LNCAP (cell line): ENCODE data around the gene RASAL2.

Experiments
- CTCF ChIP-seq: fragments of 450-650 bp; IDR thresholded peaks from 2 replicates; pipeline ENCODE4 v1.5.1; 2017; ENCODE audit warnings: mild to moderate bottlenecking

RASAL2 gene

GRCh38 chr1:178502330-178502714 is 408.4 kb downstream of the RASAL2 start:
- TF ChIP-seq CTCF, result no peak

- TF ChIP-seq CTCF, result no peak
Observed at GRCh38 chr1:178502856-178503255, 409.0 kb downstream of the RASAL2 start.

DNA sequence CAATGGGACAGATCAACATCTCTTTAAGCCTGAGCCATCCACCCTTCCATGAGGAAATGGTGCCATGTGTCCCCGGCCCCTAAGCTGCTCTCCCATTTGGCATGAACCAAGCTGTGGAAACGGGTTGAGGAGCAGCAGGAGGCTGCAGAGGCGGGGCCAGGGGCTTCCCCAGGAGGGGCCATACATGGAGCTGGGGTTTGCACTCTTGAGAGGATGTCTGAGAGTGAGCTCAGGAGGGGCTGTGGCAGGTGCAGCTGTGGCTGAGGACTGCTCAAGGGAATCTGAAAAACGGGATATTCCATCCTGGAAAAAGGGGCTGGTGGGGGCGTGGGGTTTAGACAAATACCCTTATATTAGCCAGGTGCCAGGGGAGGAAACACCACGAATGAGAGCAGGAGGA is 409.9 kb downstream of the RASAL2 start:
- TF ChIP-seq CTCF, result no peak

DNA sequence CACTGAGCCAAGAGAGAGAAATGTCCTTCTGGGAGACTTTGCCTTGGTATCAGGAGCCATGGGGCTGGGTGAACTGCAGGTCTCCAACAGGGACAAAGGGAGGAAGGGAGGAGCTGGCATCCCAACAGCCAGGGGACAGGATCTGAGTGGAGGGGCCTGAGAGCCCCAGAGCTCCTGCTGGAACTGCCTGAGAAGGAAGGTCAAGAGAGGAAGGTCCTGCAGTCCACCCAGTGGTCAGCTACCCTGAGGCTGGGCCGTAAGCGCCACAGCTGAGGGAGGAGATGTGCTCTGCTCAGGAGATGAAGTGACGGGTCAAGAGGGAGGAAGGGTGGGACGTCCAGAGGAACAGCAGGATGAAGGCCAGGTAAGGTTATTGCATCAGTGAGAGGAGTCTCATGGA is 410.4 kb downstream of the RASAL2 start:
- TF ChIP-seq CTCF, result no peak

GRCh38 chr1:178506177-178506576 is 412.3 kb downstream of the RASAL2 start:
- no peak for TF ChIP-seq CTCF

DNA sequence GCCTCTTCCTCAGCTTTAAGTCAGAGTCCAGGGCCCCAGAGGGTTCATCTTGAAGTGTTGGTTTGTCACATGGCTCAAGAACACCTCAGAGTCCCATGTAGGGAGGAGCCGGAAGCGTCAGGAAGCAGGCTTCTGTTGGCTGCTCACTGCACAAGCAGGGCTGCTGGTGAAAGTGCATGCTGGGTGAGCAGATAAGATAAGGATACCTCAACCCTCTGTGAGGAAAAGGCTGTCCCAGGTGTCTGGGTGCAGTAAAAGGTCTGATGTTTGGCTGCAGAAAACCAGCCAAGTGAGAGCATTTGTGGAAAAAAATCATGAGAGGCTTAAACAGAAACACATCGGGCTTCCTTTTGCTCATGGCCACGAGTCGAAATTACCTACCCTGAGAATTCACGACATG is 412.8 kb downstream of the RASAL2 start:
- TF ChIP-seq CTCF, result no peak

GRCh38 chr1:178509414-178510007 is 415.6 kb downstream of the RASAL2 start:
- TF ChIP-seq CTCF, result no peak

- no peak for TF ChIP-seq CTCF
Observed at GRCh38 chr1:178510155-178510554, 416.3 kb downstream of the RASAL2 start.
